Inflammatory macrophage (primary cell): ENCODE data around the gene CFAP52.
"Not testable (repeated sequence)": the region's sequence is repeated elsewhere in the genome, so short reads cannot be mapped to it uniquely, and the experiment has no call there.

Experiments
- DNase-seq, 2 donors: peaks; one replicate each; pipeline ENCODE4 v3.0.0-alpha.2; 2020 to 2022
- total RNA-seq, 18 experiments: gene quantifications; one replicate each; lab custom pipeline; 2026; ENCODE audit warnings: mixed read lengths in 6 of 18, inconsistent platforms in 2 of 18; lab: John Stamatoyannopoulos, UW

Gene CFAP52, protein sequence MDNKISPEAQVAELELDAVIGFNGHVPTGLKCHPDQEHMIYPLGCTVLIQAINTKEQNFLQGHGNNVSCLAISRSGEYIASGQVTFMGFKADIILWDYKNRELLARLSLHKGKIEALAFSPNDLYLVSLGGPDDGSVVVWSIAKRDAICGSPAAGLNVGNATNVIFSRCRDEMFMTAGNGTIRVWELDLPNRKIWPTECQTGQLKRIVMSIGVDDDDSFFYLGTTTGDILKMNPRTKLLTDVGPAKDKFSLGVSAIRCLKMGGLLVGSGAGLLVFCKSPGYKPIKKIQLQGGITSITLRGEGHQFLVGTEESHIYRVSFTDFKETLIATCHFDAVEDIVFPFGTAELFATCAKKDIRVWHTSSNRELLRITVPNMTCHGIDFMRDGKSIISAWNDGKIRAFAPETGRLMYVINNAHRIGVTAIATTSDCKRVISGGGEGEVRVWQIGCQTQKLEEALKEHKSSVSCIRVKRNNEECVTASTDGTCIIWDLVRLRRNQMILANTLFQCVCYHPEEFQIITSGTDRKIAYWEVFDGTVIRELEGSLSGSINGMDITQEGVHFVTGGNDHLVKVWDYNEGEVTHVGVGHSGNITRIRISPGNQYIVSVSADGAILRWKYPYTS
- 0 to 0.20 (median 0.02) reads per million in 18 experiments for total RNA-seq

DNA sequence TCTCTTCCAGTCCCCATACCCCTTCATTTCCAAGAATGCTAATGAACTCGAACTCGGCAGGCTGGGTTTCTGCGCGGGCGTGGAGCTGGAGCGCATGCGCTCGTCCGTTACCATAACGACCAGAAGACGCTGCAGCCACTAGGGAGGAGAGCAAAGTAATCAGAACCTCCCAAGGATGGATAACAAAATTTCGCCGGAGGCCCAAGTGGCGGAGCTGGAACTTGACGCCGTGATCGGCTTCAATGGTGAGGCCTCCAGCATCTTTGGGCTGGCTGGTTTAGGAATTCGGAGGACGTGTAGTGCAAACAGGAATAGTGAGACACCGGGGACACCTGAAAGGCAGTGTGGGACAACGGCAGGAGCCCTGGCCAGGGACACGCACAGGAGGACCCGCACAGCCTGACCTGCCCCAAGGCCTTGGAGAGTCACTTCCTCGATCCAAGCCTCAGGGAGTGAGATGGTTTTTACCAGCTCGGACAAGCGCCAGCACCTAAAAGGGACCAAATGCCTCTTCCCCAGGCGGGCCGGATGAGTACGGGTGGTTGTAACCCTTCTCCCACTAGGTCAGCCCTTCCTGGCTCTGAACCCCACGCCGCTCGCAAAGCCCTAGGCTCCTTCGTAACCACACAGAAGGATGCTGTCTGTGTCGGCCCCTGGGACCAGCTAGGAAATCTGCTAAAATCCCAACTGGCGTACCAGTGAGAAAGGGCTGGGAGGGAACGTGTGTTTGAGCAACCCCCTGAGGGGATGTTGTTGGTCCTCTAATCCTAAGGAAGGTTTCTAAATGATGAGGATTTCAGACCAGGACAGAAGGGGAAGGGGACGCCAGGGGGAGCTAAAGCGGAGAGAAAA lies at the start of gene CFAP52:
Gene CFAP52 (plus strand): TSS at position 122 of the 852 bp plus-strand sequence. CDS start 54 bp downstream, at position 176.
- DNase-seq: peak; percentile 76 to 85

DNA sequence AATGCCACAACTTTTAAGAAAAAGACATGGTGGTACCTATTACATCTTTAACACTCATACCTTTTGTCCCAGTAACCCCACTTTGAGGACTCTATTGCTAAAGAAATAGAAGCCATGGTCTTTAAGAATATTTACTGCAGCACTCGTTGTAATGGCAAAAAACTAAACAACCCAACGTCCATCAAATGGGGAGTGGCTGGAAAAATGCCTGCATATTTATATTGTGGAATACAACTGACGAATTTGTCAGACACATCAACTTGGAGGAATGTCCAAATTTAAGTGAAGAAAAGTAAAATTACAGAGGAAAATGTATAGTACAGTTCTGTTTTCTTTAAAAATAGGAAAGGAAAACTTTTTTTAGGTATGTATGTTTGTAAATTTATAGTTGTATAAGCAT lies 48.7 kb upstream of the CFAP52 start:
- no peak for DNase-seq

DNA sequence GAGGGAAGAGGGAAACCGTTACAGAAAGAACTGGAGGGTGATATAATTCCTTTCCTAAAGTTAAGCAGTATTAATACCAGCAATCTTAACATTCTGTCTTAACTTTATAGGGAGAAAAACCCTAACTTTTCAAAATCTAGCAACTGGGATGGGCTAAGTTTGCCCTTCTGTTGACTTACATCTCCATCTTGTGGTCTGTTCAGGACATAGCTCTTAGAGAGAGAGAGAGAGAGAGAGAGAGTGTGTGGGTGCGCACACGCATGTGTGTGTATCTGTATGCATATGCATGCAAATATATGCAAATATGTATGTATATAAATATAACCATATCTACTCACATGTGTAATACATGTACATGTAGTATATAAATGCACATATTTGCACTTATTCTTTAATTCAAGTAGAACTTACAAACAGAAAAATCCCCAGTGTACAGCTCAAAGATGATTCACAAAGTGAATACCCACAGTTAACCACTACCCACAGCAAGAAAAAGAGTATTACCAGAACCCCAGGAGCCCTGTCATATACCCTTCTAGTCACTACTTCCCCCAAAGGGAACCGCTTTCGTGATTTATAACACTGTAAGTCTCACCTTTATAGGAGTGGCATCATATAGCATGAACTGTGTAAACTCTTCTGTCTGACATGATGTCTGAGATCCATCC lies 47.3 kb upstream of the CFAP52 start:
- peak; percentile 4 to 17 for DNase-seq

DNA sequence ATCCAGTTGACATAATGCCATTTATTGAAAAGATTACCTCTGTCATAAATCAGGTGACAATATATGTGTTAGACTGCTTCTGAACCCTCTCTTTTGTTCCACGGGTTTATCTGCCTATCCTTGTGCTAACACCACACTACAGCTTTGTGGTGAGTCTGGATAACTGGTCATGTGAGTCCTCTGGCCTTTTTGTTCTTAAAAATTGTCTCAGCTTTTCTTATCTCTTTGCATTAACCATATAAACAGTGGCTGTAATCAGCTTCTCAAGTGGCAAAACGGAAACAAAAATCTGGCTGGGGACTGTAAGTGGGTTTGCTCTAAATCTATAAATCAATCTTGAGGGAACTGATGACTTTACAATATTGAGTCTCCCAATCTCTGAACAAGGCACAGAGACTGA lies 45.4 kb upstream of the CFAP52 start:
- no peak for DNase-seq

DNA sequence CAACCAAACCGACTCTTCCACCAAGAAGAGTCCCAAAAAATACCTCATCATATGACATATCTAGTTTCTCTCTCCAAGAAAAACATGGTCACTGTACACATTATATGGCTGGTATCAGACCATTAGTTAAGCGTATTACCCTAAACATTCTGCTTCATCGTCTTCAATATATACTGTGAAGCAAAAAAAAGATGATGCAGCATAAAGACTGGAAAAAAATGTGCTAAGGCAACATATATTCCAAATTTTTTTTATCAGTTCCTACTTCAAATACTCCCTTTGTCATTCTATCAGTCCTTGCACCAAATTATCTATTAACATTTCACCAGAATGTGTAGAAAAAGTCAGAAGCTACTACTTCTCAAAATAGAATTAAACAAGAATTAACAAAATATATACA lies 43.7 kb upstream of the CFAP52 start:
- DNase-seq: no peak

DNA sequence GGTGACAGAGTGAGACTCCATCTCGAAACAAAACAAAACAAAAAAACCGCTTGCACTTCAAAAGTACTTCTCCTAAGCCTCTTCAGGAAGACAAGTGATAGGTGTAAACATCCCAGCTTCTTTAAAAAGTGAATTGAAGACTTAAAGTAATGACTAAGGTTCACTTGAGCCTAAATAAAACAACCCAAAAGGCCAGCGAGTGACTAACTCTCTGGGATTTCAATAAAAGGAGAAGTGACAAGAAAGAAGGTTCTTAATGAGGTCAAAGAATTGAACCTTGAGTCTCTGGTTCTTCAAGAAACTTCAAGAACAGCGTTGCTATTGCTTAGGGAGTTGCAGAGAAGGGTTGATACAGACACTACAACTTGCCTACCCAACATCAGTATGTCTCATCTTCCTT lies 43.0 kb upstream of the CFAP52 start:
- peak in 1 of 2 donors; percentile 10 for DNase-seq

DNA sequence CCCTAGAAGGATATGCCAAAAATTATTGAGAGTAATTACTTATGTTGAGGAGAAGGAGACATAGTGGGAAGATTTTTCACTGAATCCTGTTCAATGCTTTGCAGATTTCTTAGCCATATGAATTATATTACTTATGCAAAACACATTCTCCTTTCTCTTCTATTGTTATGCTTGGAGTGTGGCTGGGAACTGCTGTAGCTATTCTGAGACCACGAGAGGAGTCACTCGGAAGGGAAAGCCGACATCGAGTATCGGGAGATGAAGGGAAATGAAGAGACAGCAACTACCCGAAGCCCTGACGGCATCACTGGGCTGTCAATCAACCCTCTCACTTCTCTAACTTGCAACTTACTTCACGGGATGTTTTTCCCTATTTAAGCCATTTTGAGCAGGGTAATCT lies 40.4 kb upstream of the CFAP52 start:
- DNase-seq: no peak

DNA sequence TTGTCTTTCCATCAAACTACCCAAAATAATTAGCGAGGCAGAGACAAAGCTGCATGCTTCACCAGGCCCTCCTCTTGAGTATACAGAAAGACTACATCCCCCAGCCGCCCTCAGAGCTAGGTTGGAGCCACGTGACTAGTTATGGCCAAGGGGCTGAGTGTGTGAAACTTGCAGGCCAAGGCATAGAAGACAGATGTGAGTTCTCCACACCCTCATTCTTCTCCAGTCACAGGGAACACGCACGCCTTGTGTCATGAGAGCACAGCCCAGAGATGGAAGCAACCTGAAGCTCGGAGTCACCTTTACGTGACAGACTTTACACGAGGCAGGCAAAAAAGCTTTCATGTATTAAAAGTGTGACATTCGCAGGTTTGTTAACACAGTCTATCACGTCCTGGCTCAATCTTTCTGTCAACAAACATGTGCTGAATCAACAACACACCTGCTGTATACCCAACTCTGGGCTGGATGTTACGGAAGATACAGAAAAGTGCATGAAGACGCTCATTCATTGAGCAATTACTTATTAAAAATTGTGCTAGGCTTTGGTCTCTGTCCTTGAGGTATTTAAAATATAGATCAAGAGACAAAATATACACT lies 39.2 kb upstream of the CFAP52 start:
- DNase-seq: no peak

DNA sequence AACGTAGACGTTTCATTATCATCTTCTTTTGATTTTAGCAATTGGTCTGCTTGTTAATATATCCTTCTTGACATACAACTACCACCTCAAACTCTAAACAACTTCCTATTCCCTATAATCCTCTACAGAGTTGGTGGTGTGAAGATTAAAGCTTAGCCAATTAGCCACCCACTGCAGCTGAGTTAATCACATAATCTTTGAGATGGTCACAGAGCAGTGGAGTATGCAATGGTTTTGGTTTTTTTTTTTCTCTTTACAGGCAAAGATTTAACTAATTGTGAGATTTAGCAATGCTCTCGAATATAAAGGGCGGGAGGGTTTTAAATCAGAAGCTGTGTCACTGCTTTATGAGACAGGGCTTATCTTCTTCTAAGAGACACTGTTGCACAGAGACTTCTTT lies 37.8 kb upstream of the CFAP52 start:
- no peak for DNase-seq

DNA sequence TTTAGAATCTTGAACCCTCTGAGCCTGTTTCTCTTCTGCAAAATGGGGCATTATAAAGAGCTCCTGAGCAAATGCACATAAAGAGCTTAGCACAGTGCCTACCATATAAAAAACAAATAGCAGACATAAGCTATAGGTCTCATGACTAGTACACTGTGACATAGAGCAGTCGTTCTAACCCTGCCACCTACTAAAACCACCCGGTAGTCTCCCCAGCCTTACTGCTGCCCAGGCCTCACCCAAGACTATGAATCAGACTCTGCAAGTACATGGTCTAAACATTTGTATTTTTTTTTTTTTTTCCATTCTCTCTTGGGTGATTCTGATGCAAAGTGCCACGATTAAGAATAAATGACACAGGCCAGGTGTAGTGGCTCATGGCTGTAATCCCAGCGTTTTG lies 34.7 kb upstream of the CFAP52 start:
- DNase-seq: no peak

DNA sequence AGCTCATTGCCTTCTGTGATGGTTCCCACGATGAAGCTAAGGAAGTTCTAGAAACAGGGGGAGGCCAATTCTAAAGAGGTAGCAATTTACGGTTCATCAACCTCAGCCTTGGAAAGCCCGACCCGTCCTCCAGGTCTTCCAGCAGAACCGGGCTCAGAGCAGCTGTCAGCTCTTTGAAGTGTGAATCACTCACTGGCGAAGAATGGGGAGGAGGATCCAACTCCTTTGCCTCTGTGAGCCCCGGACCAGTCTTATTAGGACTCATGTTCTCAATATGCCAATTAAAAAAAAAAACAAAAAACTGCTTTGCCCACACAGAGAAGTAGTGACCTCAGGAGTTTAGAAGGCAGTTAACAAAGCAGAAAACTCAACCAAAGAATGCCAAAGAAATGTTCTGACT lies 32.2 kb upstream of the CFAP52 start:
- no peak for DNase-seq

DNA sequence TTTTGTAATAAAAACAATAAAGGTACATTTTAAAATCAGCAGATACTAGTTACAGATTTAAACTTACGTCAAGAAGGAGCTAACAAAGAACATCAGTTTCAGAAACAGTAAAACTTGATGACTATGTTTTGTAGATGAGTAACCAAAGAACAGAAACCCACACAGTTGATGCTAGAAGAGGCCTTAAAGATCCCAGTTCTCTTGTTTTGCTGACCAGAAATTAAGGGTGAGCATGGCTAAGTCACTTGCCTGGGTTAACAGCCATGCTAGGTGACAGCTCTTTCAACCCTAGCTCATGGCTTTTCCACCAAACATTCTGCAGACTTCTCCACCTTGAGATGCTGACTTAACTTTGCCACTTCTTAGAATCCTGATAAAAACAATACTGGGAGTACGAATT lies 27.2 kb upstream of the CFAP52 start:
- no peak for DNase-seq

DNA sequence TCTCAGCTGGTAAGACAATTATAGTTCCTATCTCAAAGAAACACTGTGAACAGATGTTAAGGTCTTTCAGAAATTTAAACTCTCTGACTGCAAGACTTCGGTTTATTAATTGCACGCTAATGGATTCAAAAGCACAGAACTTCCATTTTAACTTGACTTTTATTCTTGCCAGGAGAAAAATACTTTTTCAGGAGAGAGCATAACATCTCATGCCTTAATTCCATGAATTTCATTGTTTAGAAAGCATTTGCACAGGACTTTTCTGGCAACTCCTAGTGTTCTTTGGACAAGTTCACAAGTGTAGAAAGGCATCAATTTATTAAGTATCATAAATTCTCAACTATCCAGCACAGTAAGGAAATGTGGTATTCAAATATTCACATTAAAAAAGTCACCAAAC lies 23.3 kb upstream of the CFAP52 start:
- no peak for DNase-seq

DNA sequence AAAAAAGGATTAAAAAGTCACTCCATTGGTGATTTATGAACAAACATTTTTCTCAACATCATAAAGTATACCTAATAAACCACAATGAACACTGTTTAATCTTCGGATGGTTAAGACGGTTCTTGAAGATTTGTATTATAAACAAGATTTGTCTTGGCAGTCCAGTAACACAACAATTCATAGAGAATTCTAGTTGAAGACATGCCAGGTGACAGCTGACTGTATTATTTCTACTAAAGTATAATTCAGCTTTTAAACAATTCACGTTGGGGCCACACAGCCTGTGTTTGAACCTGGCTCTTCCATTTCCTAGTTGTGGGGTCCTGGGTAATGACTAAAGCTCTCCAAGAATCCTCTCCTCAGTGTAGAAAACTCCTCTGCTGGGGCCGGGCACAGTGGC lies 22.8 kb upstream of the CFAP52 start:
- no peak for DNase-seq

DNA sequence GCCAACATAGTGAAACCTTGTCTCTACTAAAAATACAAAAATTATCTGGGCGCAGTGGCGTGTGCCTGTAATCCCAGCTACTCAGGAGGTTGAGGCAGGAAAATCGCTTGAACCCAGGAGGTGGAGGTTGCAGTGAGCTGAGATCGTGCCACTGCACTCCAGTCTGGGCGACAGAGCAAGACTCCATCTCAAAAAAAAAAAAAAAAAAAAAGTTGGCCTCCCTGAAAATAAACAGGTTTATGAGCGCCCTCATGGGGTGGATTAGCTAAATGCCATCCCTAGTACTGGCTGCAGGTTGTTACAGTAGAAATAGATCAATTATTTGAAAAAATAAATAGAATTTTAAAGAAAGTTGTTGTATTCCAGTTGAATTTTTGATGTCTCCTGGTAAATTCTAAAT lies 21.7 kb upstream of the CFAP52 start:
- peak; percentile 38 for DNase-seq

DNA sequence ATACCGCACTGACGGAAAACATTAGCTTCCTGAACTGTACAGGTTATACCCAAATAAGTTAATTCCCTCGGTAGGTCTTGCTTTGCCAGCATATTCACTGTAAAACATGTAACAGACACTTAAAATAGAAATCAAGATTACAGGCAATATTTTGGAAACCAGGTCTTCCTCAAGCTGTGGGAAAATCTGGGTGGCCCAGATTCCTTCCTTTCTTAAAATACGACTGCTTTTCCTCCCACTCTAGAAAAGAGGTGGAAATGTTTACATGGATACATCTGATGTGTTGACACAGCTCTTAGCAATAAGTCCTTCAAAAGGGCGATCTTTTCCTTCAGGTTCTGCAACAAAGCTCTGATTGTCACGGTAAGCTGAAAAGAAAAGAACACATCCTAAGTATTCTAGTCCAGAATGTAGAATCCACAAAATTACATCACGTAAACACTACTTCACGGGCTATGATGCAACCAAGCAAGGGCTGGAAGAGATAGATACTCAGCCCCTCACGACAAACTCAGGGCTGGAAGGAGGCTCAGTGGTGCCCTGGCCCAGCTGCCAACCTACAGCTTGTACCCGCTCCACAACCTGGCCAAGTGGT lies 19.2 kb upstream of the CFAP52 start:
- DNase-seq: no peak

DNA sequence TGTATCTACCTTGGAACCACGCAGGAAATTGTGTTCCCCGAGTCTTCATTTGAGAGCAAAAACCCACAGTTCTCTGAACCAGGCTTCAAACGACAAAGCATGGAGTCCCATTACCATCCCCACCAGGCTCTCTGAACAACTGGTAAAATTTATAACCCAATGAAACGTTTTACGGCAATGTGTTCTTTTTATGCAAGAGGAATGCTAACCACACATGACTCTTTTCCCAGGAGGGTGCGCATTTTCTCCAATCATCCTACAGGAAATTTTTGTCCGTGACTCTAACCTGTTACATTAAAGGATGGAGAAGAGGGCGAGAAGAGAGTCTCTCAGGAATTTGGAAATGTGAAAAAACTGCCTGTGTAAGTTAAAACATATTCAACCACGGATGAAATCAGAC lies 18.6 kb upstream of the CFAP52 start:
- DNase-seq: no peak

DNA sequence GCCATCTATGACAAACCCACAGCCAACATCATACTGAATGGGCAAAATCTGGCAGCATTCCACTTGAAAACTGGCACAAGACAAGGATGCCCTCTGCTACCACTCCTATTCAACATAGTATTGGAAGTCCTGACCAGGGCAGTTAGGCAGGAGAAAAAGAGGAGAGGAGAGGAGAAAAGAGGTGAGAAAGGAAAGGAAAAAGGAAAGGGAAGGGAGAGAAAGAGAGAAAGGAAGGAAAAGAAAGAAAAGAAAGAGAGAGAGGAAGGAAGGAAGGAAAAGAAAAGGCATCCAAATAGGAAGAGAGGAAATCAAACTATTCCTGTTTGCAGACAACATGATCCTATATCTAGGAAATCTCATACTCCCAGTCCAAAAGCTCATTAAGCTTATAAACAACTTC lies 12.3 kb upstream of the CFAP52 start:
- DNase-seq: no peak

DNA sequence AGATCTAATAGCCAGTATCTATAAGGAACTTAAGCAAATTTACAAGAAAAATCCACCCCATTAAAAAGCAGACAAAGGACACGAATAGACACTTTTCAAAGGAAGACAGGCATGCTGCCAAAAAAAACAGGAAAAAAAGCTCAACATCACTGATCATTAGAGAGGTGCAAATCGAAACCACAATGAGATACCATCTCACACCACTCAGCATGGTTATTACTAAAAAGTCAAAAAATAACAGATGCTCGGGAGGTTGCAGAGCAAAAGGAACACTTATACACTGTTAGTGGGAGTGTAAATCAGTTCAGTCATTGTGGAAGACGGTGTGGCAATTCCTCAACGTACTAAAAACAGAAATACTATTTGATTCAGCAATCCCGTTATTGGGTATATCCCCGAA lies 10.4 kb upstream of the CFAP52 start:
- no peak for DNase-seq

DNA sequence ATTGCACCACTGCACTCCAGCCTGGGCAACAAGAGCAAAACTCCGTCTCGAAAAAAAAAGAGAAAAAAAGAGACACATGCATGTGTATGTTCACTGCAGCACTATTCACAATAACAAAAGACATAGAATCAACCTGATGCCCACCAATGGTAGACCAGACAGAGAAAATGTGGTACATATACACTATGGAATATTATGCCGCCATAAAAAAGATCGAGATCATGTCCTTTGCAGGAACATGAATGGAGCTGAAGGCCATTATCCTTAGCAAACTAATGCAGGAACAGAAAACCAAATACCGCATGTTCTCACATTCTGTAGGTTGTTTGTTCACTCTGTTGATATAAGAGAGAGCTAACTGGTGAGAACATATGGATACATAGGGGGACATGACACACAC lies 9.7 kb upstream of the CFAP52 start:
- DNase-seq: not testable (repeated sequence)

DNA sequence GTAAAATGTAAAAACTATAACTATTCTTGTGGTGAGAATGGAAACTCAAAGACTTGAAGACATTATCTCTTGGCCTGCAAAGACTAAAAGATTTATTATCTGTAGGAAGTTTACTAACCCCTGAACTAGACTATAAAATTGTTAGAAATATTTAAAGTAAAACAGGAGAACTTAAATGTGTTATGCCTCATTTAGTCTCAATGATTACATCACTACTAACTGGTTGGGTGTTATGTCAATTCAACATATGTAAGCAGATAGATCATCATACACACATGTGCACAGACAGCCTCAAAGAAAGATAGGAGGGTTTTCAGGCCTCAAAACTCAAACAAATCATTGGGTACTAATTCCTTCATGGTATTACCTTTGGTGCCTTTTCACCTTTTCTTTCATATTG lies 8.4 kb upstream of the CFAP52 start:
- DNase-seq: no peak
